Measurements from ENCODE around the gene DPP10.

The DPP10 gene

DNA sequence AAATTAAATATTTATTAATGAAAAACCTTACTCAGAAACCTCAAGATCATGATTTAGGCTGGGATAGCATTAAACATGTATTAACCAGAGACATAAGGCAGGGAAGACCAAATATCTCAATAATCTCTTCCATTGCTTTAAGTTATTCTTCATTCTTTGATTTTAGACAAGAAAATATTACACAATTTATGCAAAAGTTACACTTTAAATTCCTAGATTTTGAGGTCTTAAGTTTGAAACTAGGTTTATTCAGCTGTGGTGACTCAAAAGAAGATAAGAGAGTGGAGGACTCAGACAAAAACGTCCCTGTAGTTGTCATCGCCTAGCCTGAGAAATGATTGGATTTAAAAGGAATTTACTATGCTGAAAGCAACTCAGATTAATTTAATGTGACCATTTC is 1110.3 kb downstream of the DPP10 start:
- Histone ChIP-seq H3K4me1 (no peaks in the 10 kb centered on the region), H2AFZ (no peak overlapping the region), H3K79me2 (no peaks in the 10 kb centered on the region), H3K9ac (no peak overlapping the region), H3K4me3 (ENCODE audit: low read depth, low read length) (no peak overlapping the region), H3K27me3 (ENCODE audit: control insufficient read depth, insufficient read depth, low read length) (no peaks in the 10 kb centered on the region), H3K9me3 (ENCODE audit: control insufficient read depth, low read length) (no peaks in the 10 kb centered on the region), H3K27ac (no peak overlapping the region), H3K36me3 (ENCODE audit: control insufficient read depth, insufficient read depth, low read length) (no peaks in the 10 kb centered on the region), H3K4me2 (ENCODE audit: low read length) (no peak overlapping the region)
- TF ChIP-seq, protein P1, sequence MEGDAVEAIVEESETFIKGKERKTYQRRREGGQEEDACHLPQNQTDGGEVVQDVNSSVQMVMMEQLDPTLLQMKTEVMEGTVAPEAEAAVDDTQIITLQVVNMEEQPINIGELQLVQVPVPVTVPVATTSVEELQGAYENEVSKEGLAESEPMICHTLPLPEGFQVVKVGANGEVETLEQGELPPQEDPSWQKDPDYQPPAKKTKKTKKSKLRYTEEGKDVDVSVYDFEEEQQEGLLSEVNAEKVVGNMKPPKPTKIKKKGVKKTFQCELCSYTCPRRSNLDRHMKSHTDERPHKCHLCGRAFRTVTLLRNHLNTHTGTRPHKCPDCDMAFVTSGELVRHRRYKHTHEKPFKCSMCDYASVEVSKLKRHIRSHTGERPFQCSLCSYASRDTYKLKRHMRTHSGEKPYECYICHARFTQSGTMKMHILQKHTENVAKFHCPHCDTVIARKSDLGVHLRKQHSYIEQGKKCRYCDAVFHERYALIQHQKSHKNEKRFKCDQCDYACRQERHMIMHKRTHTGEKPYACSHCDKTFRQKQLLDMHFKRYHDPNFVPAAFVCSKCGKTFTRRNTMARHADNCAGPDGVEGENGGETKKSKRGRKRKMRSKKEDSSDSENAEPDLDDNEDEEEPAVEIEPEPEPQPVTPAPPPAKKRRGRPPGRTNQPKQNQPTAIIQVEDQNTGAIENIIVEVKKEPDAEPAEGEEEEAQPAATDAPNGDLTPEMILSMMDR (IDR thresholded peaks at IDR 0.05): no peak

DNA sequence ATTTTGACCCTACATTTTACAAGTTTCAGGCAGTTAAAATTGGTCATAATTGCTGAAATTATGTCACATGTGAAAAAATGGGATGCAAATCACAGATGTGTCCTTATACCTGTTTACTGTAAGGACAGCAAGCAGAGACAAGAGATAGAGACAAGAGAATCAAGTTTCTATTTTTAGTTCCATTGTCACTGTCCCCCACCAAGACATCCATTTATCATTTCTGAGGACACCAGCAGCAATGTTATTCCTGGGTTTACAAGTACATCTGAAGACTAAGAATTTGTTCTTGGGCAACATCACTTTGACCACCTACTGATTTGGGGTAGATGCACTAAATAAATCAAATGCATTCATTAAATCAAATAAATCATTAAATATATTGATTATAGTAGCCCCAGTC is 1111.7 kb downstream of the DPP10 start:
- Histone ChIP-seq H2AFZ (no peak overlapping the region), H3K27ac (no peak overlapping the region), H3K79me2 (no peaks in the 10 kb centered on the region), H3K4me1 (no peaks in the 10 kb centered on the region), H3K9me3 (ENCODE audit: control insufficient read depth, low read length) (no peaks in the 10 kb centered on the region), H3K4me3 (ENCODE audit: low read depth, low read length) (no peak overlapping the region), H3K4me2 (ENCODE audit: low read length) (no peak overlapping the region), H3K27me3 (ENCODE audit: control insufficient read depth, insufficient read depth, low read length) (no peaks in the 10 kb centered on the region), H3K9ac (no peak overlapping the region), H3K36me3 (ENCODE audit: control insufficient read depth, insufficient read depth, low read length) (no peaks in the 10 kb centered on the region)
- TF ChIP-seq, protein P1 (IDR thresholded peaks at IDR 0.05): no peak

DNA sequence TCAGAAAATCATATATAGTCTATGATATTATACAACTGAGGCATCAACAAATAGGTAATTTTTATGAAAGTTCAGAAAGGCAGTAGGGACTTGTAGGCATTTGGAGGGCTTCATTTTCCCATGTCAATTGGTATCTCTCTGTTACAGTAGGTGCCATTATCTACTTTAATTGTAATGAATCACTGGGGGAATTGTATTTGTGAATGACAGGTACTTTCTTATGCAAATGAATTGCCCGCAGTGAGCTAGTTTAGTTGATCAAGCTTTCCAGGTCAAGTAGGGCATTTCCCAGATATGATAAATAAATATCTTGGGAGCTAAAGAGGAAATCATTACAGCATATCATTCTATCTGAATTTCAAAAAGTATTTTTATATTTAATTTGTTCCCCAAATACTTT is 1116.3 kb downstream of the DPP10 start:
- Histone ChIP-seq H3K9ac (no peak overlapping the region), H3K9me3 (ENCODE audit: control insufficient read depth, low read length) (no peaks in the 10 kb centered on the region), H2AFZ (no peak overlapping the region), H3K27me3 (ENCODE audit: control insufficient read depth, insufficient read depth, low read length) (no peaks in the 10 kb centered on the region), H3K36me3 (ENCODE audit: control insufficient read depth, insufficient read depth, low read length) (no peaks in the 10 kb centered on the region), H3K4me1 (no peaks in the 10 kb centered on the region), H3K79me2 (no peaks in the 10 kb centered on the region), H3K27ac (no peak overlapping the region), H3K4me2 (ENCODE audit: low read length) (no peak overlapping the region), H3K4me3 (ENCODE audit: low read depth, low read length) (no peak overlapping the region)
- TF ChIP-seq, protein P1 (IDR thresholded peaks at IDR 0.05): no peak

GRCh38 chr2:115560666-115561065 is 1118.2 kb downstream of the DPP10 start:
- Histone ChIP-seq H3K9me3 (ENCODE audit: control insufficient read depth, low read length) (no peaks in the 10 kb centered on the region), H3K27me3 (ENCODE audit: control insufficient read depth, insufficient read depth, low read length) (no peaks in the 10 kb centered on the region), H2AFZ (no peak overlapping the region), H3K4me1 (no peaks in the 10 kb centered on the region), H3K79me2 (no peaks in the 10 kb centered on the region), H3K4me3 (ENCODE audit: low read depth, low read length) (no peak overlapping the region), H3K27ac (no peak overlapping the region), H3K9ac (no peak overlapping the region), H3K4me2 (ENCODE audit: low read length) (no peak overlapping the region), H3K36me3 (ENCODE audit: control insufficient read depth, insufficient read depth, low read length) (no peaks in the 10 kb centered on the region)
- TF ChIP-seq, protein P1 (IDR thresholded peaks at IDR 0.05): no peak

DNA sequence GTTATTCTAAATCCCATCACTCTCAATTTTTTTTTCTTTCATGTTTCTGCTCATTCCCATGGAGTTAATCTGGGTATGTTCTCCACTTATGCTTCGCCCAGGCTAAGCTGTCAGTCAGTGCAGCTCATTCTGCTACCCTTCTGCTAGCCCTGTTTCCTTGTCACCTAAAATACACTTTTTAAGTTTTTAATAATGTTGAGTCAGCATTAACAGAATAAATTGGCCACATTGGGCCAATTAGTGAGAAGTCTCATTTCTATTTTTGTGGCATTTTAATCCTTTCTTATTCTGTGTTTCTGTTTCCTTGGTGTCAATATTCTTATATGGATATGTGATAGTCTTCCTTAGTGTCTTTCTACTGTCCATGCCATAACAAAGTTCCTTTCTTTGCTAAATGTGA is 1126.2 kb downstream of the DPP10 start:
- no peaks in the 10 kb centered on the region for H3K4me1 ChIP-seq
- H3K9ac ChIP-seq: no peak overlapping the region
- TF ChIP-seq, protein P1 (IDR thresholded peaks at IDR 0.05): no peak
- H3K27me3 ChIP-seq (ENCODE audit: control insufficient read depth, insufficient read depth, low read length): no peaks in the 10 kb centered on the region
- H3K36me3 ChIP-seq (ENCODE audit: control insufficient read depth, insufficient read depth, low read length): no peaks in the 10 kb centered on the region
- no peak overlapping the region for H3K27ac ChIP-seq
- no peaks in the 10 kb centered on the region for H3K79me2 ChIP-seq
- no peaks in the 10 kb centered on the region for H3K9me3 ChIP-seq (ENCODE audit: control insufficient read depth, low read length)
- no peak overlapping the region for H3K4me2 ChIP-seq (ENCODE audit: low read length)
- H3K4me3 ChIP-seq (ENCODE audit: low read depth, low read length): no peak overlapping the region
- H2AFZ ChIP-seq: no peak overlapping the region

Data from parathyroid adenoma (tissue), 2 donors.